Neutrophil (primary cell): ENCODE data around the gene ZDHHC9.

Source experiments
- H3K27ac ChIP-seq: fragments of 200-600 bp; sonication (generic); 2 replicates; pipeline ENCODE4 v1.5.1; 2016; ENCODE audit warnings: mild to moderate bottlenecking, moderate library complexity
- H3K27me3 ChIP-seq: fragments of 200-600 bp; sonication (generic); 2 replicates; pipeline ENCODE4 v1.6.0; 2016; ENCODE audit warnings: mild to moderate bottlenecking
- H3K36me3 ChIP-seq: fragments of 200-600 bp; sonication (generic); 2 replicates; pipeline ENCODE4 v1.5.1; 2017
- H3K4me1 ChIP-seq, 2 experiments: fragments of 200-600 bp in 1 of 2; sonication (generic) in 1 of 2; 1 replicate in 1 of 2; 2 replicates in 1 of 2; pipeline versions ENCODE4 v1.5.1 to v1.6.1; 2013 to 2016; ENCODE audit warnings: low read depth in 1 of 2, low read length in 1 of 2, mild to moderate bottlenecking in 1 of 2, moderate library complexity in 1 of 2; ENCODE audit not compliant: control insufficient read depth in 1 of 2, insufficient read depth in 1 of 2
- H3K4me3 ChIP-seq, 2 experiments: fragments of 200-600 bp in 1 of 2; sonication (generic) in 1 of 2; 1 replicate in 1 of 2; 2 replicates in 1 of 2; pipeline ENCODE4 v1.5.1; 2013 to 2016; ENCODE audit warnings: low read depth in 1 of 2, low read length in 1 of 2, mild to moderate bottlenecking in 1 of 2, moderate library complexity in 1 of 2
- H3K9me3 ChIP-seq: fragments of 200-600 bp; sonication (generic); 2 replicates; pipeline ENCODE4 v1.5.1; 2016
- CTCF ChIP-seq: fragments of 200-600 bp; sonication (generic); IDR thresholded peaks from 2 replicates; pipeline ENCODE4 v1.5.1; 2016; ENCODE audit warnings: antibody characterized with exemption

ZDHHC9 gene

GRCh38 chrX:129836827-129837226 lies 6.9 kb downstream of the ZDHHC9 start:
- Histone ChIP-seq H3K4me3 (no peak overlapping the region), H3K36me3 (no peaks in the 10 kb centered on the region), H3K27me3 (no peaks in the 10 kb centered on the region), H3K27ac (no peak overlapping the region), H3K9me3 (no peaks in the 10 kb centered on the region), H3K4me1 (no peaks in the 10 kb centered on the region)
- no peak for TF ChIP-seq CTCF

GRCh38 chrX:129833153-129833990 lies 10.3 kb downstream of the ZDHHC9 start:
- no peak overlapping the region for H3K4me3 ChIP-seq
- H3K36me3 ChIP-seq = no peaks in the 10 kb centered on the region
- H3K4me1 ChIP-seq = no peaks in the 10 kb centered on the region
- TF ChIP-seq CTCF = no peak
- no peaks in the 10 kb centered on the region for H3K27me3 ChIP-seq
- H3K27ac ChIP-seq = no peak overlapping the region
- H3K9me3 ChIP-seq = no peaks in the 10 kb centered on the region

GRCh38 chrX:129831091-129831885 lies 12.4 kb downstream of the ZDHHC9 start:
- no peak overlapping the region for H3K27ac ChIP-seq
- no peak for TF ChIP-seq CTCF
- no peaks in the 10 kb centered on the region for H3K9me3 ChIP-seq
- peaks cover 0 to 2% of the 10 kb centered on the region in 2 experiments for H3K4me1 ChIP-seq
- H3K4me3 ChIP-seq = no peak overlapping the region
- H3K27me3 ChIP-seq = no peaks in the 10 kb centered on the region
- H3K36me3 ChIP-seq = no peaks in the 10 kb centered on the region

- H3K27me3 ChIP-seq = no peaks in the 10 kb centered on the region
- no peaks in the 10 kb centered on the region for H3K9me3 ChIP-seq
- H3K36me3 ChIP-seq = no peaks in the 10 kb centered on the region
- no peak overlapping the region for H3K27ac ChIP-seq
- no peak for TF ChIP-seq CTCF
- peaks cover 3 to 9% of the 10 kb centered on the region in 2 experiments for H3K4me1 ChIP-seq
- no peak overlapping the region for H3K4me3 ChIP-seq
Measured at GRCh38 chrX:129830494-129830893, 13.2 kb downstream of the ZDHHC9 start.

- no peak for TF ChIP-seq CTCF
- no peaks in the 10 kb centered on the region for H3K36me3 ChIP-seq
- H3K27ac ChIP-seq = no peak overlapping the region
- no peaks in the 10 kb centered on the region for H3K27me3 ChIP-seq
- H3K4me1 ChIP-seq = peaks cover 14 to 23% of the 10 kb centered on the region in 2 experiments
- no peaks in the 10 kb centered on the region for H3K9me3 ChIP-seq
- no peak overlapping the region for H3K4me3 ChIP-seq
Measured at GRCh38 chrX:129825746-129826505, 17.8 kb downstream of the ZDHHC9 start.
